ENCODE data around the gene ELN.
A peak's percentile ranks its signal among the peaks of the same experiment; 100 is the strongest.

Gene ELN

DNA sequence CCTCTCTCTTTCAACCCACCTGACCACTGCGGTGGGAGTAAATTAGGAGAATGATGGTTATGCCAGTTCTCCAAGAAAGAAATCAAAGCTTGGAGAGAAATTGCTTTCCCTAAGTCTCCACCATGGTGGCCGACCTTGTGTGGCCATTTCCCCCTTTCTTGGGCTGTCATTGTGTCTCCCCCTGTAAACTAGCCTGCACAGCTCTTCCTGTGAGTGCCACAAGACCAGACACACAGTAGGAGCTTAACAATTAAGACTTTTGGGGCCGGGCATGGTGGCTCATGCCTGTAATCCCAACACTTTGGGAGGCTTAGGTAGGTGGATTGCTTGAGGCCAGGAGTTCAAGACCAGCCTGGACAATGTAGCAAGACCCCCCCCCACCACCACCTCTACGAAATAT is 36.7 kb downstream of the ELN start:
- no peak for DNase-seq

GRCh38 chr7:74066626-74067025 is 38.7 kb downstream of the ELN start:
- no peak for DNase-seq

DNA sequence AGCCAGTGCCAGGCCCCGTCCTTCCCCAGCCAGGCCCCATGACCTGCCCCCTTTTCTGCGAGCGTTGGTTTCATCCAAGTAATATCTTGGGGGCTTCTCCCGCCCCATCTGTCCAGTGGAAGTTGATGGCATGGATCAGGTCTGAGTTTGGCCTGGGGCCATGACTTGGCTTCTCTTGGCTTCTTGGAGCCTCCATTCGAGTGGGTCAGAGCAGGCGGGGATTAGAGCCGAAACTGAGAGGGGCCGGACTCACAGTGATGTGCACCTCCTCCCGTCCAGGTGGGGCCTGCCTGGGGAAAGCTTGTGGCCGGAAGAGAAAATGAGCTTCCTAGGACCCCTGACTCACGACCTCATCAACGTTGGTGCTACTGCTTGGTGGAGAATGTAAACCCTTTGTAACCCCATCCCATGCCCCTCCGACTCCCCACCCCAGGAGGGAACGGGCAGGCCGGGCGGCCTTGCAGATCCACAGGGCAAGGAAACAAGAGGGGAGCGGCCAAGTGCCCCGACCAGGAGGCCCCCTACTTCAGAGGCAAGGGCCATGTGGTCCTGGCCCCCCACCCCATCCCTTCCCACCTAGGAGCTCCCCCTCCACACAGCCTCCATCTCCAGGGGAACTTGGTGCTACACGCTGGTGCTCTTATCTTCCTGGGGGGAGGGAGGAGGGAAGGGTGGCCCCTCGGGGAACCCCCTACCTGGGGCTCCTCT is 40.6 kb downstream of the ELN start:
- DNase-seq, result no peak

- no peak for DNase-seq
Observed at GRCh38 chr7:74069086-74069541, 41.1 kb downstream of the ELN start.

DNA sequence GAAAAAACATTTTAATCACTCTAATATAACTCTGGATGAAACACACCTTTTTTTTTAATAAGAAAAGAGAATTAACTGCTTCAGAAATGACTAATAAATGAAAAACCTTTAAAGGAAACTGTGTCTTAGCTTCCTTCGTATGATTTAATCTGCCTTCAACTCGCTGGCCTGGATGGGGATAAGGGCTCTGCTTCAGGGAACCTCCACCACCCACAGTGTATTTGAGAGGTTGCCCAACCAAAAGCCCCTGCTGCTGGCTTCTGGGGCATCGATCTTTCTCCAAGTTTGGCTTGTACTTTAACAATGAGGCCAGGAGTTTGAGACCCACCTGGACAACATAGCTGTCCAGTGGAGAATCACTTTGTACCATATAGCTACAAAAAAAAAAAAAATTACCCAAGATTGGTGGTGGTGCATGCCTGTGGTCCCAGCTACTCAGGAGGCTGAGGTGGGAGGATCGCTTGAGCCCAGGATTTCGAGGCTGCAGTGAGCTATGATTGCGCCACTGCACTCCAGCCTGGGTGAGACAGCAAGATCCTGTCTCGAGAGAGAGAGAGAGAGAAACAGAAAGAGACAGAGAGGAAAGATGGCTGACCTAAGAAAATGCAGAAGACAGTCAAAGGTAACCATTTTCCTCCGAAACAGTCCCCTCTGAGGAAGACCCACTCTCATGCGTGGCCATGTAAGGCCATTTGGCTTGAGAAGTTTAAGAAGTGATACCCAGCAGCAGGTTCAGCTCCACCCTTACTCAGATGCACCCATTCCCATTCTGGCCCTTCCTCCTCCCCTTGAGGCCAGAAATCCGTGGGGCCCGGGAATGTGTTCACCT is 42.0 kb downstream of the ELN start:
- no peak for DNase-seq

DNA sequence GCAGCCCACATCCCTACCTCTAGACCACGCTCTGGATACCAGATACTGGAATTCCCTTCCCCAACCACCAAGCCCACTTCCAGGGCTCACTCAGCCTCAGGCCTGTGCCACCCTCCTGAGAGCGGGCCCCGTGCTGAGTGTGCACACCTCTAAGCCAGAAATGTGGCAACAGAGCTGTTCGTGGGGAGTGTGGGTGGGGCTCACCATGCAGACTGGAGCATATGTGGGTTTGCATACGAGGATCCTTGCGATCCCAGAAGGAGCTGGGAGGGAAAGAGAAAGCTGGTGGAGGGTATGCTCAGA is 42.6 kb downstream of the ELN start:
- no peak for DNase-seq

- no peak for DNase-seq
Observed at GRCh38 chr7:74071121-74071520, 43.1 kb downstream of the ELN start.

GRCh38 chr7:74074770-74075169 is 46.8 kb downstream of the ELN start:
- DNase-seq, result no peak

DNA sequence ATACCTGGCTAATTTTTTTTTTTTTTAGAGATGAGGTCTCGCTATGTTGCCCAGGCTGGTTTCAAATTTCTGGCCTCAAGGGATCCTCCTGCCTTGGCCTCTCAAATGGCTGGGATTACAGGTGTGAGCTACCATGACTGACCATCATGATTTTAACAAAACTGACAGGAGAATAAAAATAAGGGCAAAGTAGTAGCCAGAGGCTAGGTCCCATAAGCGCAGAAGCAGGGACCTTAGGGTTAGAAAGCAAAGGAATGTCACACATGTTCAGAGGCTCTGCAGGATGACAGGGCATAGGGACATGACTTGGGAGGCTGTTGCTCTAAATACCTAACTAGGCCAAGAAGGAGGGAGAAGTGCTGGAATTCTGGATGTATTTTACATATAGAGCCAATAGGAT is 50.5 kb downstream of the ELN start:
- DNase-seq, result no peak

- no peak for DNase-seq
Observed at GRCh38 chr7:74082770-74083116, 54.8 kb downstream of the ELN start.

DNA sequence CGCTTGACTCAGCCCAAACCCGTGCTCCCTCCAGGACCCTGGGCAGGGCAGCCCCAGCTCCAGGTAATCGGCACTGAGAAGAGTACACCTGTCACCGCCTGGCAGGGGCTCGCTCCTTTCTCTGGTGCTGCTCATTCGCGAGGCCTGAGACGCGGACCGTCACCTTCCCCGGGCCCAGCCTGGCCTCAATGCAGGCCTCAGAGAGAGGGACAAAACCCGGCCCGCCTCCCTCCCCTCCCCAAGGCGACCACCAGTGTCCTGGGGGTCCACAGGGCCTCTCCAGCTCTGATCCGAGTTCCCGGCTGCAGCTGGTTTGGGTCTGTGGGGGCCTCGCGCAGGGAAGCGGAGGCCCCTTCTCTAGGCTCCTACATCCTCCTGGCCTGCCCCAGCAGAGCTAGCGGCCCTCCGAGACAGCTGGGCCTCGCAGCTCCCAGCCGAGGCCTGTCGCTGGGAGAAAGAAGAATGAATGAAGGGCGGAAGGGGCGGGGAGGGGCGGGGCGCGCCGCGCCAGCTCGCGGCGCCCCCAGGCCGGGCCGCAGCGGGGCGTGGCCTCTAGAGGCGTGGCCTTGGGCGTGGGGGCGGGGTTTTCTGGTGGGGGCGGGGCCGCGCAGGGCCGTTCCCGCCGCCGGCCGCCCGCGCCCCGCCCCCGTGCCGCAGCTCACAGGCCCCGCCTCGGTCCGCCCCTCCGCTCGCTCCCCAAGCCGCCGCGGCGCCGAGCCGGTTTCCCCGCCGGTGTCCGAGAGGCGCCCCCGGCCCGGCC is 55.3 kb downstream of the ELN start, which contains the start of gene LIMK1:
Gene LIMK1 (plus strand): TSS at position 688 of the 760 bp plus-strand sequence. CDS start 187 bp downstream, outside the sequence.
- peak; percentile 75 to 83 for DNase-seq

GRCh38 chr7:74083928-74084721 is 56.2 kb downstream of the ELN start:
- DNase-seq, result peak; percentile 25 to 30

- DNase-seq, result no peak
Observed at GRCh38 chr7:74084722-74085578, 57.0 kb downstream of the ELN start.

- DNase-seq, result no peak
Observed at GRCh38 chr7:74087791-74088453, 59.9 kb downstream of the ELN start.

GRCh38 chr7:74092321-74092963 is 64.5 kb downstream of the ELN start:
- no peak for DNase-seq

DNA sequence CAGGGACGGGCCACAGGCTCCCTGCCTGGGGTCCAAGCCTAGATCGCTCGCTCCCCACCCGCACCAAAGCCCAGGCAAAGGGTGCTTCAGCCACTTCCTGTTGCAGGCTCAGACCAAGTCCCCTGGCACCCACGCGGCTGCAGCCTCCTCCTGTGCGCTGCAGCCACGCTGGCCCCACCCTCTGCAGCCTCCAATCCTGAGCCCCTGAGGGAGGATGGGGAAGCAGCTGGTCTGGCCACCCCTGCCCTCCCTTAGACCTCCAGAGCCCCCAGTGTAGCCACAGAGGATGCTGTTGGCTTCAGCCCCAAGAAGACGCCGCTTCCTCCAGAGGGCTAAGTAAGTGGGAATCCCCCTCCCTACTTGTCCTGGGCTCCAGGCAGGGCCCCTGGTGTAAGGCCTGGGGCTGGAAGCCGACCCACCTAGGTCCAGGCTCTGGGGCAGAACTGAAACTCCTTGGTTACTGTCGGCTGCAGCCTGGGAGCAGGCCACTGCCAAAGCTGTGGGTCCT is 65.0 kb downstream of the ELN start:
- DNase-seq, result no peak

DNA sequence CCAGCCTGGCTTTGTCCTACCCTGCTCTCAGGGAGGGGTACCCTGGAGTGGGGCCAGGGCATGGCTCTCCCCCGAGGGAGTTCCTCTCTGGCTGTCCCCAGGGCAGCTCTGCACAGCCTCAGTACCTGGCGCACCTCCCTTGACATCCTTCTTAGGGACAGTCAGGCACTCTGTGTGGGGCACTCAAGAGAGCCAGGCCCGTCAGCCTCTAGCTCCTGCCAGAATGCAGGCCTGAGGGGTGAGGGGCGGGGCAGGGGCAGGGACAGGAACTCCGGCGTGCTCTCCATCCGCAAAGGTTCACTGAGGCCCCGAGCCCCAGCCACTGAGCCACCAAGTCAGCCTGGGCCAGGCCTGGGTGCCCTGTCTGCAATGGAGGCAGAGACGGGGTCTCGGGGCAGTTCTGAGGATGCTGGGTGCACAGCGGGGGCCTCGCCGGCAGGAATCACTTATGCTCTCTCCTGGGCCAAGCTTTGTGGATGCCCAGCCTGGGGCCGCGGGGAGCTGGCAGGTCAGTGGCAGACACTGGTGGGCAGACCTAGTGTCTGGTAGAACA is 65.8 kb downstream of the ELN start:
- DNase-seq, result no peak

DNA sequence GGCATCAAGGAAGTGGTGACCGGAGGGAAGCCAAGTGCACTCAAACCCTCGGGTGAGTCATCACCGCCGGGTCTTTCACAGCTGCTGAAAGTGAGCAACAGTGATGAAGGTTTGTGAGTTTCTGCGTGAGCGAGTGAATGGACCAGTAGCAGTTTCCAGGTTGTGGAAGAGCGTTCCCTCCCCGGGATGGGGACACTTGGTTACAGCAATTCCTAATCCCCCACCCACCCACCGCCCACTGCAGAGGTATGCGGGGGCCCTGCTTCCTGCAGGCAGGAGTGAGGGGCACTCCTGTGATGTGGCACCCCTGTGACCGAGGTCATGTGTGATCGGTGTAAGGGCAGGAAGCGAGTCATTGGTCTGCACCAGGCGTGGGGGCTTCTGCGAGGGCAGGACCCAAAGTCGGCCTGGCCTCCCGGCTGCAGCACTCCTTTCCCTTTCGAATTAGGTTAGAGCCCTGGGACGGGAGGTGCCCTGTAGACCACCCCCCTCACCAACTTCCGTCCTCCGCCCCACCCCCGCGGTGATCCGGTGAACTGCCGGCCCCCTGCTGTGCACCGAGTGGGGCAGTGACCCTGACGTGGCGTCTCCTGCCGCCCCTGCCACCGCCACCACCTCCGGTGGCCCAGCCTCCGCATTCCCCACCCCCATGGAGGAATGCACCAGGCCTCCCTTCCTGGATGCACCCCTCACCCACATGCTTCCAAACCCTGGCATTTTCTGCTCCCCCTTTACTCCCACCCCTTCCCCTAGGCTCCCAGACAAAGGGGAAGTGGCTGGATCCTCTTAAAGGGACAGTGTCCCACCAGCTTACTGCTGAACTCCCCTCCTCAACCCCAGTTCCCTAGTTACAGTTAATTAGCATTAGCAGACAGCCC is 66.5 kb downstream of the ELN start:
- DNase-seq, result peak; percentile 72 to 74

GRCh38 chr7:74095135-74095534 is 67.2 kb downstream of the ELN start:
- DNase-seq, result no peak

Measured in activated CD4-positive, alpha-beta T cell treated with anti-CD3 and anti-CD28 coated beads for 4 hours (primary cell).